Bronchial epithelial cell (primary cell): Measurements from ENCODE around the gene OR13D1. TPM values are rescaled to one million over a fixed set of nuclear protein-coding genes. Genes with fewer than 3 reads are reported as not detected.
"Not testable (repeated sequence)": the region's sequence is repeated elsewhere in the genome, so short reads cannot be mapped to it uniquely, and the experiment has no call there.

Experiments used
- DNase-seq: peaks from one replicate; pipeline ENCODE4 v3.0.0-alpha.2; 2010; ENCODE audit warnings: low read depth
- FAIRE-seq: peaks from 2 replicates; lab custom pipeline; 2011; peaks lifted over from hg19 to GRCh38; lab: Jason Lieb, UNC
- H3K27me3 ChIP-seq: 2 replicates; pipeline ENCODE4 v1.5.1; 2011; ENCODE audit warnings: low read length; ENCODE audit not compliant: control insufficient read depth, insufficient read depth
- H3K36me3 ChIP-seq: 2 replicates; pipeline ENCODE4 v1.5.1; 2011; ENCODE audit warnings: low read length; ENCODE audit not compliant: control insufficient read depth, insufficient read depth
- H3K4me3 ChIP-seq: 2 replicates; pipeline ENCODE4 v1.5.1; 2011; ENCODE audit warnings: mild to moderate bottlenecking, low read depth, low read length, control low read depth
- CTCF ChIP-seq: IDR thresholded peaks from 2 replicates; pipeline ENCODE4 v1.5.1; 2011; ENCODE audit warnings: mild to moderate bottlenecking, moderate library complexity, low read length, control low read depth, inconsistent platforms; ENCODE audit not compliant: insufficient read depth, severe bottlenecking
- total RNA-seq: library from RNA; depleted of rRNA; stranded (reverse); fragments of >200 nt; gene quantifications from 2 replicates; pipeline ENCODE4 v1.2.1, GENCODE V29; 2014

OR13D1 gene
- total RNA-seq, result not detected in 2 replicates

GRCh38 chr9:104694218-104694617 is at the start of gene OR13D1:
OR13D1 (plus strand) TSS chr9:104694518; CDS start chr9:104694518, 0 bp downstream.
- FAIRE-seq (no peak), DNase-seq (no peak)
- H3K27me3 ChIP-seq, result no peaks in the 10 kb centered on the region
- no peak within 1 kb of the TSS for H3K4me3 ChIP-seq
- no peaks in the 10 kb centered on the region for H3K36me3 ChIP-seq
- no peak for TF ChIP-seq CTCF

GRCh38 chr9:104658496-104659195 is 35.7 kb upstream of the OR13D1 start:
- no peak for DNase-seq
- Histone ChIP-seq H3K27me3 (no peaks in the 10 kb centered on the region), H3K36me3 (no peaks in the 10 kb centered on the region), H3K4me3 (no peak overlapping the region)
- FAIRE-seq, result no peak
- TF ChIP-seq CTCF, result no peak

DNA sequence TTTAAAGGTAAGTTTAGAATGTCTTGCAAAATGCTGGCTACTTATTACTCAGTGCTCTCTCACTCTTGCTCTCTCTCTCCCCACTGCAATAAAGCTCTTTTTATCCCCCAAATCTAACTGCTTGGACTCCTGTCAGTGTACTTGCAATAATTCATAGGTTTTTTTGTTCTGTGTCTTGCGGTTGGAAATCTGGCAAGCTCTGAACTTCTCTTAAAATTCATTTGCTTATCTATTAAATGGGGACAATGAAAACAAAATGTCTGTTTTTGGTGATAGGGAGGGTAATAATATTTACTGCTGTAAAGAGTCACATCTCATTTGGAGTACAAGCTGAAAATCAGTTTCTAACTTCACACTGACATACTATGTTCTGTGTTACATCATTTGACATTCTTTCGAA is 18.7 kb upstream of the OR13D1 start:
- no peaks in the 10 kb centered on the region for H3K36me3 ChIP-seq
- no peak overlapping the region for H3K4me3 ChIP-seq
- no peak for TF ChIP-seq CTCF
- H3K27me3 ChIP-seq, result no peaks in the 10 kb centered on the region
- no peak for FAIRE-seq
- DNase-seq, result no peak

GRCh38 chr9:104682642-104683041 is 11.7 kb upstream of the OR13D1 start:
- Histone ChIP-seq H3K36me3 (no peaks in the 10 kb centered on the region), H3K4me3 (no peak overlapping the region), H3K27me3 (no peaks in the 10 kb centered on the region)
- DNase-seq (peak; percentile 62), FAIRE-seq (no peak)
- TF ChIP-seq CTCF, result peak; percentile 37

GRCh38 chr9:104686081-104686480 is 8.2 kb upstream of the OR13D1 start:
- Histone ChIP-seq H3K27me3 (no peaks in the 10 kb centered on the region), H3K36me3 (no peaks in the 10 kb centered on the region), H3K4me3 (no peak overlapping the region)
- TF ChIP-seq CTCF, result no peak
- DNase-seq (no peak), FAIRE-seq (no peak)

GRCh38 chr9:104700306-104700705 is 6.0 kb downstream of the OR13D1 start:
- no peak for FAIRE-seq

DNA sequence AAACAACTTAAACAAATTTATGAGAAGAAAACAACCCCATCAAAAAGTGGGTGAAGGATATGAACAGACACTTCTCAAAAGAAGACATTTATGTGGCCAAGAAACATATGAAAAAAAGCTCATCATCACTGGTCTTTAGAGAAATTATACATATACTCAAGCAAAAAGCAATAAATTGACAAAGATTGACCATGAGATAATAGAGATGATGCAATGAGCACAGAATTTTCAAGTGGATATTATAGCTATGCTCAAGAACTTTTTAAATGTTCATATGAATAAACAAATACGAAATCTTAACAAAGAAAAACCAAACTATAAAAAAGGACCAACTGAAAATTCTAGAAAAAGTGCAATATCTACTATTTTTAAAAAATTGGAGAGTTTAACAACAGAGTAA is 14.4 kb downstream of the OR13D1 start:
- FAIRE-seq, H3K27me3 ChIP-seq, DNase-seq, H3K4me3 ChIP-seq, H3K36me3 ChIP-seq: not testable (repeated sequence)

More at GRCh38 chr9:104700306-104700705, 6.0 kb downstream of the OR13D1 start:
- no peak overlapping the region for H3K4me3 ChIP-seq
- H3K27me3 ChIP-seq, result no peaks in the 10 kb centered on the region
- TF ChIP-seq CTCF, result no peak
- no peak for DNase-seq
- no peaks in the 10 kb centered on the region for H3K36me3 ChIP-seq
